Left forelimb (tissue), 1 donor: ENCODE results near the gene LUC7L.
A peak's percentile ranks its signal among the peaks of the same experiment; 100 is the strongest.
"Not testable (repeated sequence)": the region's sequence is repeated elsewhere in the genome, so short reads cannot be mapped to it uniquely, and the experiment has no call there.

Experiments
- DNase-seq: peaks from one replicate; pipeline ENCODE4 v3.0.0-alpha.2; 2018; ENCODE audit warnings: low spot score

LUC7L gene

GRCh38 chr16:263182-263774, 34.0 kb upstream of the LUC7L start:
- DNase-seq, result no peak

GRCh38 chr16:262121-262745, 33.0 kb upstream of the LUC7L start:
- DNase-seq, result no peak

GRCh38 chr16:261031-261691, 31.9 kb upstream of the LUC7L start:
- DNase-seq, result no peak

GRCh38 chr16:260326-260725, 31.1 kb upstream of the LUC7L start:
- DNase-seq, result no peak

- DNase-seq, result no peak
Observed at GRCh38 chr16:259814-260253, 30.6 kb upstream of the LUC7L start.

- no peak for DNase-seq
Observed at GRCh38 chr16:259226-259625, 30.0 kb upstream of the LUC7L start.

GRCh38 chr16:258091-258490, 28.8 kb upstream of the LUC7L start:
- not testable (repeated sequence) for DNase-seq

- DNase-seq, result no peak
Observed at GRCh38 chr16:255183-255582, 25.9 kb upstream of the LUC7L start.

- no peak for DNase-seq
Observed at GRCh38 chr16:254461-254860, 25.2 kb upstream of the LUC7L start.

GRCh38 chr16:253833-254232, 24.6 kb upstream of the LUC7L start:
- DNase-seq, result no peak

- DNase-seq, result no peak
Observed at GRCh38 chr16:252366-253337, 23.4 kb upstream of the LUC7L start.

GRCh38 chr16:249431-249830, 20.2 kb upstream of the LUC7L start:
- no peak for DNase-seq

GRCh38 chr16:247027-247426, 17.8 kb upstream of the LUC7L start:
- no peak for DNase-seq

GRCh38 chr16:245105-245504, 15.9 kb upstream of the LUC7L start:
- DNase-seq, result no peak

GRCh38 chr16:243348-243747, 14.1 kb upstream of the LUC7L start:
- no peak for DNase-seq

GRCh38 chr16:242281-242680, 13.0 kb upstream of the LUC7L start:
- no peak for DNase-seq

- no peak for DNase-seq
Observed at GRCh38 chr16:240559-240958, 11.3 kb upstream of the LUC7L start.

- DNase-seq, result no peak
Observed at GRCh38 chr16:239948-240277, 10.7 kb upstream of the LUC7L start.

- DNase-seq, result peak; percentile 93
Observed at GRCh38 chr16:234468-235305, 5.4 kb upstream of the LUC7L start, which contains the start of gene FAM234A. Gene FAM234A, plus strand, starts transcription at chr16:234821. Its CDS starts 19,593 bp downstream, at chr16:254414.

GRCh38 chr16:230949-231348, 1.7 kb upstream of the LUC7L start:
- DNase-seq, result no peak

- not testable (repeated sequence) for DNase-seq
Observed at GRCh38 chr16:230351-230750, 1.1 kb upstream of the LUC7L start.
